Inferior parietal cortex (tissue), 1 donor: ENCODE results near the gene CORT.

Source experiments
- DNase-seq: peaks from one replicate; pipeline ENCODE4 v3.0.0-alpha.2; 2016; ENCODE audit errors: extremely low spot score

Gene CORT

DNA sequence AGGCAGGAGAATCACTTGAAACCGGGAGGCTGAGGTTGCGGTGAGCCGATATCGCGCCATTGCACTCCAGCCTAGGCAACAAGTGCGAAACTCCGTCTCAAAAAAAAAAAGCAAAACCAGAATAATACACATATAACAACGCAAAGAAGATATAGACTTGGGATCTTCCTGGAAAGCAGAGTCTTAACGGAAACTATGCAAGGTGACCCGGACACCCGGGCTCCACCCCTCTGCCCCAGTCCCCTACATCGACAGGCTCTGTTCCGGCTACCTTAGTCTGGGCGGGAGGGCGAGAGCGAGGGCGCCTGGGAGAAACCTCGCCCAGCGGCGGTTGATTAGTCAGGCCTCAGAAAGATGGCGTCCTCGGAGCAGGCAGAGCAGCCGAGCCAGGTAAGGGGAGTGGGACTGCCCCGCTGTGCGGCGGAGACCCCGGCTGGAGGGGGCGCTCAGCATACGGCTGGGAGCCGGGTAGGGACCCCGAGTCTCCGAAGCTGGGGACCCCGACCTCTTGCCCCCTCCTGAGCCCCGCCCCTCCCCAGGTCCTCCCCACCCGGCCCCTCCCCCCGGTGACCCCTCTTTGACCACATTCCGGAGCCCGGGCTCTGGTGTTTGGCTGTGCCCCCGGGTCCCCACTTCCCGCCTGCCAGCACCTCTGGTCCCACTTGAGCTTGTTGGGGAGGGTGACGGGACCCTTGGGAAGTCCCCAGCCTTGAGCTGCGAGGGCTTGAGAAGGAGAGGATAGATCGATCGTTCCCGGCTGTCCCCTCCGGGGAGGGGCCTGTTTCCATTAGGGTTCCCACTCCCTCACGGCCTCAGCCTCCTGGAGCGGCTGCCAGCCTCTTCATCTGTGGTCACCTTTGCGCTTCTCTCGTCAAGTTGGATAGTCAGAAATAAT is 25.0 kb downstream of the CORT start, which contains the start of gene PEX14:
PEX14 (plus strand) TSS at position 338 of the 895 bp plus-strand sequence; CDS start at position 355, 17 bp downstream.
- DNase-seq = peak; percentile 86

DNA sequence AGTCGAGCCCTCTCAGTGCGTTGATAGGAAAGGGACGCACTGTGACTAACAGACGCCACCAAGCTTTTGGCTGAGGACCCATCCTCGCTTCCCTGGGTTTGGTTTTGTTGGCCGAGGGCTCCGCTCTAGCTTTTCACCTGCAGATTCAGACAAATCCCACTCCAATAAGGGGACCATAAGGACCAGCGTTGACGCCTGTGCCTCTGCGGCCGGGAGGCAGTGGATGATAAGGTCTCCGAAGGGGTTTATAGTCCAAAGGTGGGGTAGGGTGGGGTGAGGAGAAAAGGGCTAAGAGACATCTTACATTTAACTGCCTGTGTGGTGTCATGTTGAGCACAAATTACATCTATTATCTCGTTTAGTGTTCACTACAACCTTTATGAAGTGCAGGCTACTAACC is 25.7 kb downstream of the CORT start:
- no peak for DNase-seq

DNA sequence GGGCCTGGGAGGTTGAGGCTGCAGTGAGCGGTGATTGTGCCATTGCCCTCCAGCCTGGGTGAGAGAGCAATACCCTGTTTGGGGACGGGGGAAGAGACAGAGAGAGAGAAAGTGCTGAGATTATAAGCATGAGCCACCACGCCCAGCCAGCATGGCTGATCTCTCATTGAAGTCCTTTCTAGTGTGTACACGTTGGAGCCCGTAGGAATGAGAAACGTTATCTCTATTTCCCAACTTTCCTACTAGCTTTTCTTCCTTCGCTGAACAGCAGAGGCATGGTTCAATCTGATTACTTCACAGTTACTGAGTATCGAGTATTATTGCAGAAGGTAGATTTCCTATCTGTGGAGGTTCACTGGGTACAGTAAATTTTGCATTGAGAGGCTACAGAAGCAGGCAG is 29.5 kb downstream of the CORT start:
- DNase-seq = no peak

DNA sequence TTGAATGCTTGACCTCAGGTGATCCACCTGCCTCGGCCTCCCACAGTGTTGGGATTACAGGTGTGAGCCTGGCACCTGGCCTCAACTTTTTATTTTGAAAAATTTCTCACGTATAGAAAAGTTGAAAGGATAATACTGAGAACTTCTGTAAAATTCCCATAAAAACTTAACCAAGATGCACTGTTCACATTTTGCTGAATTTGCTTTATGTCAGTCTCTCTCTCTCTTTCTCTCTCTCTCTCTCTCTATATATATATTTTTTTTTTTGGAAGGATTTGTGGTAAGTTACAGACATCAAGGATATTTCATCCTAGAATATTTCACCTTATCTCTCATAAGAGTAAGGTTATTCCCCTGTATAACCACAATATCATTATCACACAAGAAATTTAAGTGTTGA is 30.8 kb downstream of the CORT start:
- no peak for DNase-seq

DNA sequence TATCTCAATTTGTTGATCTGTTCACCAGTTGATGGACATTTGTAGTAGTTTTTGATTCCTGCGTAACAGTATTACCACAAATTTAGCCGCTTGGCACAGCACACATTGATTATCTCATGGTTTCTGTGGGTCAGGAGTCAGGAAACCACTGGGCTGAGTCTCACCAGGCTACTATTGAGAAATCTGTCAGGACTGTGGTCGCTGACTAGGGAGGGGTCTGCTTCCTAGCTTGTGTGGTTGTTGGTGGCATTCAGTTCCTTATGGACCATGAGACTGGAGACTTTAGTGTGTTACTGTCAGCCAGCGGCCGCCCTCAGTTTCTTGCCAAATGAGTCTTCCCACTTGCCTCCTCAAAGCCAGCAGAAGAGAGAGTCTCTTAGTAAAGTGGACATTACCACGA is 34.7 kb downstream of the CORT start:
- no peak for DNase-seq

DNA sequence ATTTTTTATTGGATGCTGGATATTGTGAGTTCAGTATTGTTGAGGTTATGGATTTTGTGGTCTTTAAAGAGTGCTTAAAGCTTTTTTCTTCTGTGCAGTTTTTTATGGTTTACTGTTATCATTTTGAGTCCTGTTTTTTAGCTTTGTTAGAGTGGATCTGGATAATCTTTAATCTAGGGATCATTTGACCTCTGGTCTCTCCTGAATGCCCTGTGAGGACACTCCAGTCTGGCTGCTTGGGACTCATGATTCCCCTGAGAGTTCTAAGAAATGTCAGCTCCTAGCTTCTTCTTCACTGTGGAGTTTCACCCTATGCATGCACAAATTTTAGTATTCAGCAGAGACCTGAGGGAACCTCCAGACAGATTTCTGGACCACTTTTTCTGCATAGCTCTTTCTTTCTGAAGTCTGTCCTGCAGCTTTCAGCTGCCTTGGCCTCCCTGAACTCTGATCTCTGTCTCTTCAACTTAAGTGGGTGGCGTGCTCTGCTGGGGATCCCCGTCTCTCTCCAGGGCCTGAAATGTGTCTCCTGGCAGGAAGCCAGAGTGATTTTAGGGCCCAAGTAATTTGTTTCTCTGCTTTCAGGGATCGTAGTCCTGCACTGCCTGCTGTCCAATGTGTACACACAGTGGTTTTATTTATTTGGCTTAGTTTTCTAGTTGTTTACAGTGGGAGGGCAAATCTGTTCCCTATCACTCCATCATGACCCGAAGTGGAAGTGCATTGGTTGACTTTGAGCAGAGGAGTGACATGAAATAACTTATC is 39.6 kb downstream of the CORT start:
- DNase-seq = no peak

DNA sequence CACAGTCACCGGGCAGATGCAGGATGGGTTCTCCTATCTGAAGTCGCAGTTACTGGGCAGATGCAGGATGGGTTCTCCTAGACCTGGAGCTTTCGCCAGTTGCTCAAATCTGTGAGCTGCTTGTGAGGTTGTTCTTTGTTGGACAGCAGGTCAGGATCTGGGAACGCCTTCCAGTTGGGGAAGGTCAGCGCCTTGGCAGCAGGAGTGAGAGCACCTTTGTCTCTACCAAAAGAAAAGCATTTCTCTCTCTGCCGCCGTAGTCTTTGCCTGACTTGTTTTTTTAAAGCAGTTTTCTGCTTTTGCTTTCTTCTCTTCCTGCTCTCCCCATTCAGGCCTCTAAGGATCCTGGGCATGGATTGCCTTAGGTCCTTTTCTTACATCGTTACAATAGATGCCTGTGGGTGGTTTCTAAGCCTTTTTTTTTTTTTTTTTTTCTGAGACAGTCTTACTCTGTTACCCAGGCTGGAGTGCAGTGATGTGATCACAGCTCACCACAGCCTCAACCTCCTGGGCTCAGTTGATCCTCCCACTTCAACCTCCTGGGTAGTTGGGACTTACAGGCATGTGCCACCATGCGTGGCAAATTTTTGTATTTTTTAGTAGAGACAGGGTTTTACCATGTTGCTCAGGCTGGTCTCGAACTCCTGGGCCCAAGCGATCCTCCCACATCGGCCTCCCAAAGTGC is 40.6 kb downstream of the CORT start:
- no peak for DNase-seq

DNA sequence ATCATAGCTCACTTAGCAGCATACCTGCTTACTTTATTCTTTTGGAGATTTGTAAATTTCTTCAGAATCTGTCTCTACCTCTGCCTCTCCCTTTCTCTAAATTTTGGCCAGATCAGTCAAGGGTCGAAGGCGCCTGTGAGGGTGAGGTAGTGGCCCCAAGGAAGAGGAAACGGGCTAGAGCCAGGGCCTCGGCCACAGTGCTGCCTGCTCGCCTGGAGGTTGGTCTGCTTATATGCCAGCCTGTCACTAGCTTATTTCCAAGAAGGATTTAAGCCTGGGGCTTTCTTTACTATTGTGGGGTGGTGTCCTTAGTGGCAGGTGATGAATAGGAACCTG is 44.6 kb downstream of the CORT start:
- no peak for DNase-seq

DNA sequence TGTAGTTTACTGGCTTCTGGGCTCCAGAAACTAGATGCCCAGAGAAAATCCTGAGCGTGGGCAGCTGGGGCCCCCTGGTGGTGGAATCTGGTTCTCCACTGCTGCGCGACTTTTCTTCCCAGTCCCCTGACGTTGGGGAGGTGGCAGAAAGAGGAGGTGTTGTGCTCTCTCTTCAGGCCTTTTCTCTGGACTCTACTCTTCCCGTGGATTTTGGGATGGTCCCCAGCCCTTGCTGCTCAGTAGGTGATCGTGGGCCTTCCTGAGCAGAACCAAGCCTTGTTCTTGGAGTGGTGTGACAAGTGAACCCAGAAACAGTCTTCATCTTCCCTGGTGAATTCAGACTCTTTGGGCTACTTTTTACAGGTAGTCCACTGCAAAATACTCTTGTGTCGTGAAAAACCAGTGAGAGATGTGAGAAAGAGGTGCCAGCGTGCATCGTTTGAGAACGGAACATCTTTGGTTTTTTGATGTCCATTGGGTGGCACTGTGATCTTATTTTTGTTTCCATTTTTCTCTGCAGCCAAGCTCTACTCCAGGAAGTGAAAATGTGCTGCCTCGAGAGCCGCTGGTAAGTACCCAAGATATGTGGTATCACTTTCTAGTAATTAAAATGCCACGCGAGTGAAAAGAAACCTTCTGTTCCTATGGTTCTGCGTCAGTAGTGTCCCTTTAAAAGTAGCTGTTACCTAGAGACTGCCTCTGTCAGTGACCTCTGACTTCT is 45.1 kb downstream of the CORT start:
- DNase-seq = peak; percentile 90

DNA sequence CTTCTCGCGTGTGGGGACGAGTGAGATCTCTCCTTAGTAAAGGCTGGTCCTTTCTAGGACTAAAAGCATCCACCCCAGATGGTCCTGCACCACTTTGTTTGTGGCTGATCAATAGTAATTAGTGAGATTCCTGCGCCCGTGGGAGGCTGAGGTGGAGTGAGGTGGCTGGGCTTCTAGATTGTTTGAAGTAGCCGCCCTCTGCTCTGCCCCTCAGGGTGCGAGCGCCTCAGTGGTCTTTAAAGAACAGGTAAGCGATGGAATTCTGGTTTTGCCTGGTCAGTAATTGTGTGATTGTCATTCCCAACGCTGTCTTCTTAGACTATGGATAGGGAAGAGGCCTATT is 45.6 kb downstream of the CORT start:
- no peak for DNase-seq

DNA sequence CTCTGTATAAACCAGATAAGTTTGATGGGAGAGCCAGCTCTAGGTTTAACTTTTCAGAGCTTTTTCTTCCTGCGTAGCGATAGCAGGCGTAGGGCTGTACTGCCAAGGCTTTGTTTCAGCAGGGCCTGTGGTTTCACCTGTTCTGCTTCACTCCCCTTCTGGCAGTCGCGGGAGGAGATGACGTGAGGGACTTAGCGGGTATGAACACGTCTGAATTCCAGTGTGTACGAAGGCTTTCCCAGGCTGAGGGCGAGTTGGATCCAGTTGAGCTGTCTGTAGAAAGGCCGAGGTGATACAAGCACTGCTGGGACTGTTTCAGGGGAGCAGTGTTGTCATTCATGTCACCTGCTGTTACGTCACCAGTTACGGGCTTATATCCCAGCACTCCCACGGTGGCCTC is 46.1 kb downstream of the CORT start:
- no peak for DNase-seq

DNA sequence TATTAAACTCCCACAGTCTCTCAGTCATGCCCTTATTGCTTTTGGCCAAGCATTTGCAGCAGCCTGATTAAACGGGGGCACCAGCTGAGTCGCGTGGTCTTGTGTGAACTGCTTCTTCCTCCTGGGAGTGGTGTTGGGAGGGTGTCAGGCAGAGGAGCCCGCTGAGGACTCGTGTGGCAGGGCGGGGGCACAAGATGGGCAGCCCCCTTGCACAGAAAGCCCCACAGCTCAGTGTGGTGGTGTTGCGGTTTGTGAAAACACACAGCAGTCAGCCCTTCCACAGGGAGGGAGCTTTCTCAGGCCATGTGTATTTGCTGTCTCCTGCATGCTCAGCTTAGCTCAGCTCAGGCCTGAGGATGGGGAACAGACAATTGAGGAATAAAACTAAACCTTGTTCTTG is 47.3 kb downstream of the CORT start:
- DNase-seq = no peak

DNA sequence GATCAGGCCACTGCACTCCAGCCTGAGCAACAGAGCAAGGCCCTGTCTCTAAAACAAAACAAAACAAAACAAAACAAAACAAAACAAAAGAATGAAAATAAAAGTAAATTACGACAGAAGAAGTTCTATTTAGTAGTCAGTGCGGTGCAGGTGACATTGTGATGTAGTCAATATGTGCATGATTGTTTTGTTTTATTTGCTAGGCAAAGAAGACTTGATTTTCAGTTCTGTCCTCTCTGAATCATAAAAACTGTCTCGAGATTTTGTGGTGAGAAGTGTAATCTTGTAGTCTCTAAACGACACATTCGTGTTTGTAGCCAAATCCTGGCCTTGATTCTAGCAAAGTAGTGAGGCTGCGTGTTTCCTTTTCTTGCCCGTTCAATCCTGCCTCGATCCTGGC is 48.4 kb downstream of the CORT start:
- DNase-seq = no peak
